Activated CD4-positive, alpha-beta T cell treated with anti-CD3 and anti-CD28 coated beads, Interleukin-10, Interleukin-2, amounts not matched to agents 100 ng/mL and 50 ng/mL, durations not matched to agents 16 hours and 8 hours (primary cell): Measurements from ENCODE around the gene REPS1.
A peak's percentile ranks its signal among the peaks of the same experiment; 100 is the strongest.
"Not testable (repeated sequence)": the region's sequence is repeated elsewhere in the genome, so short reads cannot be mapped to it uniquely, and the experiment has no call there.

Source experiments
- DNase-seq: peaks from one replicate; pipeline ENCODE4 v3.0.0-alpha.2; 2020

The REPS1 gene

DNA sequence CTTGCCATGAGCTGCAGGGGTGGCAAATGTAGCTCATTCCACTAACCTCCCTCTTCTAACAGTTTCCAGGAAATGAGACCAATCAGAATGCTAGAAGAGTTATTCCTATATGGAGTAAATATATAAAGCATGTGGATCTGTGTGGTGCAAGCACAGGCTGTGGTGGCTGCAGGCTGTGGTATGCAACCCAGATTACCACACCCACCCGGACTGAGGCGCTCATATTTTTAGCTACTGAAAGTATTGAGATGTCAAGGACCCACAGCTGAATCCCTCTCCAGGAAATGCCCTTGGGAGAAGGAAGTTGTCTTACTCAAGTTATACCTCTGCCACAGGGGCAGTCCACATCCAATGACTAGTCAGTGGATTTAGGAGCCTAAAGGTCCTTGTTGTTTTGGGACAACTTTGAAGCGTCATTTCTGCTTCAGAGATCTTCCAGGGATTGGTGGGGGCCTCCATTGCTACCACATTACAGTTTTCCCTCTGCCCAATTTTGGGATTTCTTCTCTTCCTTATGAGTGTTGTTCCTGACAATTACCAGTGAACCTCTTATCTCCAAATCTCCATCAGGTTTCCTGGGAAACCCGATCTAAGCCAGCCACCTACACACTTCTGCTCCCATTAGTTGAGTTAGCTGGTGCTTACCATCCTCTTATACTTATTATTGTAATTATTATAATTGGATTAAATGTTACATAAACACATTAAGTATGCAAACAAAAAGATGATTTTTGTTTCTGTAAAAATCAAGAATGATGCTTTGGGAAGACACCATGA is 12.1 kb upstream of the REPS1 start:
- DNase-seq = no peak

- no peak for DNase-seq
Observed at GRCh38 chr6:138997136-138997535, 9.1 kb upstream of the REPS1 start.

GRCh38 chr6:138996524-138996923 is 8.5 kb upstream of the REPS1 start:
- DNase-seq = no peak

- not testable (repeated sequence) for DNase-seq
Observed at GRCh38 chr6:138993410-138993809, 5.4 kb upstream of the REPS1 start.

DNA sequence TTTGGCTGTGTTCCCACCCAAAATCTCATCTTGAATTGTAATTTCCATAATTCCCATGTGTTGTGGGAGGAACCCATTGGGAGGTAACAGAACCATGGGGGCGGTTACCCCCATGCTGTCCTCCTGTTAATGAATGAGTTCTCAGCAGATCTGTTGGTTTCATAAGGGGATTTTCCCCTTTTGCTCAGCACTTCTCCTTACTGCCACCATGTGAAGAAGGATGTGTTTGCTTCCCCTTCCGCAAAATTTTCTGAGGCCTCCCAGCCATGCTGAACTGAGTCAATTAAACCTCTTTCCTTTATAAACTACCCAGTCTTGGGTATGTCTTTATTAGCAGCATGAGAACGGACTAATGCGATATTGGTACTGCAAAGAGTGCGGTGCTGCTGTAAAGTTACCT is 4.9 kb upstream of the REPS1 start:
- not testable (repeated sequence) for DNase-seq

- DNase-seq = no peak
Observed at GRCh38 chr6:138991206-138991605, 3.2 kb upstream of the REPS1 start.

GRCh38 chr6:138989098-138989983 is 1.3 kb upstream of the REPS1 start:
- no peak for DNase-seq

GRCh38 chr6:138988469-138988834 is 399 bp upstream of the REPS1 start:
- DNase-seq = no peak

GRCh38 chr6:138987080-138987642 is 892 bp downstream of the REPS1 start:
- DNase-seq = peak; percentile 11

DNA sequence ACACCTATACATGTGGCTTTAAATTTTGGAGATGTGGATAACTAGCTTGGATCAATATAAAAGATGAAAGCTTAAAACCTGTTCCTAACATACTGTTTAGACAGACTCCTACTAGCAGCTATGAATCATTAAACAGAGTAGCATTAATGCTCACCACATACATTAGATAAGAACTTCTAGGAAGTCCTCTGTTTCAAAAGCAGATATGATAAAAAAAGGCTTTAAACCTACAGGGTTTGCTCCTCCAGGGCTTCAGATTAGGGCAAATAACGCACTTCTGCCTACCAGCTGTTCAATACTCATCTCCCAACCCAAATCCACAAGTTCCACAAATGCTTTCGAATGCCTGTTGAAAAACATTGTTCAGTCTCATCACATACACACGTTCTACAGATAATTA is 1.5 kb downstream of the REPS1 start:
- DNase-seq = peak; percentile 16

GRCh38 chr6:138981416-138981815 is 6.6 kb downstream of the REPS1 start:
- no peak for DNase-seq

- no peak for DNase-seq
Observed at GRCh38 chr6:138979813-138980668, 8.0 kb downstream of the REPS1 start.

DNA sequence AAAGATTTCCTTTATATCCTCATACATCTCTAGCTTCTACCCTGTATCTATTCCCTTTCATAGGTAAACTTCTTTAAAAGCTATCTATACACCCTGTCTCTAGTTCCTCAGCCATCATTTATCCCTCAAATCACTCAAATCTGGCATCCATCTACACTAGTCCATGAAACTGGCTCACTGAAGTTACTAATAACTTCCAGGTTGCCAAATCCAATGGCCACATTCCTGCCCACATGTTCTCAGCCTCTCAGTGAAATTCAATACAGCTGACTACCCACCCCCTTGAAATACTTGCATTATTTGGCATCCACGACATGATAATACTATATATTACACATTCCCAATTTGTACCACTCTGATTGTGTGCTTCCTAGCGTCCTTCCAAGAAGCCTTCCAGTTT is 8.7 kb downstream of the REPS1 start:
- DNase-seq = no peak

DNA sequence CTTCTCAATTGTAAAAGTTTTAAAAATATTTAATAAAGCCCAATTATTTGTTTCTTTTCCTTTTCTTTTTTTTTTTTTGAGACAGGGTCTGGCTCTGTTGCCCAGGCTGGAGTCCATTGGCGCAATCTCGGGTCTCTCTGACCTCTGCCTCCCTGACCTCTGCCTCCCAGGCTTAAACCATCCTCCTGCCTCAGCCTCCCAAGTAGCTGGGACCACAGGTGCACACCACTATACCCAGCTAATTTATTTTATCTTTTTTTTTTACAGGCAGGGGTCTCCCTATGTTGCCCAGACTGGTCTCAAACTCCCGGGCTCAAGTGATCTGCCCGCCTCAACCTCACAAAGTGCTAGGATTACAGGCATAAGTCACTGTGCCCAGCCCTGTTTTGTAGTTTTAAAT is 9.8 kb downstream of the REPS1 start:
- DNase-seq = no peak

GRCh38 chr6:138977646-138978167 is 10.3 kb downstream of the REPS1 start:
- DNase-seq = no peak

DNA sequence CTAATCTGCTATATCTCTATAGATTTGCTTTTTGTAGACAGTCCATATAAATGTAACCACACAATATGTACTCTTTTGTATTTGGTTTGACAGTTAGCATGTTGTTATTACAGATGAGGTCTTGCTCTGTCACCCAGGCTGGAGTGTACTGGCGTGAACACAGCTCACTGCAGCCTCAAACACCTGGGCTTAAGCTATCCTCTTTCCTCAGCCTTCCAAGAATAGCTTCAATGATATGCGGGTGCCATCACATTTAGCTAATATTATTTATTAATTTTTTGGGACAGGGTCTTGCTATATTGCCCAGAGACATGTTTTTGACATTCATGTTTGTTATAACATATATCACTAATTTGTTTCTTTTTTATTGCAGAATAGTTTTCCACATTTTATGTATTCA is 10.8 kb downstream of the REPS1 start:
- no peak for DNase-seq

DNA sequence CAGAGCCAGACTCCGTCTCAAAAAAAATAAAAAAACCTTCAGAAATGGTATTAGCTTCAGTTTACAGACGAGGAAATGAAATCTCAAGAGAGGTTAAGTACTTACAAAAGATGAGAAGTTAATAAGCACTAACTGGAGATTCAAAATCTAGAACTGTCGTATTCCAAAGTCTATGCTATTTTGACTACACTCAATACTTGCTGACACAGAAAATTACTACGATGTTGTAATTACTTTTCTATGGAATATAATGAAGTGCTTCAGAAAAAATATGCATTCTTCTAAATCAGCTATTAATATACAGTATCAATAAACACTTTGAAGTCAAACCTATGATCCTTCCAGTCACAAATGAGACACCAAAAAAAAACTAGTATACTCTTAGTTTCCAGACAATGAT is 12.2 kb downstream of the REPS1 start:
- no peak for DNase-seq

GRCh38 chr6:138973466-138974153 is 14.4 kb downstream of the REPS1 start:
- DNase-seq = no peak

- DNase-seq = no peak
Observed at GRCh38 chr6:138972226-138972665, 15.8 kb downstream of the REPS1 start.

GRCh38 chr6:138971601-138972000 is 16.5 kb downstream of the REPS1 start:
- DNase-seq = no peak

DNA sequence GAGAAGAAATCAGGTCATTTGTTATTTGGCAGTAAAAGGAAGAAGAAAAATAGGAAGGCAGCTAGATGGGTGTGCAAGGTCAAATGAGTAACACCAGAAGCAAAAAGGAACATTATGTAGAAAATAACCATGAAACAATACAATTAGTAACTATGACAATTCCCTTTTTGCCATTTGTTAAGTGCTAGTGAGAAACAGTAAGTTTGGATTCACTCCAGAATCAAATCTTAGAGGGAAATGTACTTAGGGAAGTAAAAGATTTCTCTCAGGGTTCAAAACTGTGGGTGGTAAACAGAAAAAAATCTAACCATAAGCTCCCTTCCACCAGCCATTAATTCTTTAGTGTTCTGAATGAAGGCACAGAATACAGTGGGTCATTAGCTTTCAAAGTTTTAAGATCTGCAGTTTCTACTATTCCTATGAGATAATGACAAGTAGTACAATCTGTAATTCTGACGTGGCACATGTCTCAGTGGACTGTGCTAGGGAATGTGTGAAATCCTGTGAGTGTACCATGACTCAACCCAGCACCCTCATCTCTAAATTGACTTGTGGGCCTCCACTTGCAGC is 17.1 kb downstream of the REPS1 start:
- DNase-seq = peak; percentile 83

DNA sequence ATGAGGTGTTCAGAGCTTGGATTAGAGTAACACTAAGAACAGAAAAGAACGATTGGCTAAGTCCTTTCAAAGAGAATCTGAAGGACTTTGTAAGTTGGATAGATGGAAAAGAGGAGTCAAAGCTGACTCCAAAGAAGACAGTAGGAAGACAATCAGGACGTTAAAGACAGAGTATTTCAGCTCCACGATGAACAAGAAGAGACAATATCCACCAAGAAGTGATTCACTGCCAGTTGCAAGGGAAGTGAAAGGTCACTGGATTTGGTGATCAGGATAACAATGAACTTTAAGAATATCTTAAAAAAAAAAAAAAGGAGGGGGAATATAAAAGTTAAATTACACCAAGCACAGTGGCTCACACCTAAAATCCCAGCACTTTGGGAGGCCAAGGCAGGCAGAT is 17.9 kb downstream of the REPS1 start:
- no peak for DNase-seq
